Brain microvascular endothelial cell (primary cell): ENCODE measurements around the gene SMYD4.

Source experiments
- DNase-seq: peaks from one replicate; pipeline ENCODE4 v3.0.0-alpha.2; 2020
- H3K27ac ChIP-seq: fragments of 250-450 bp; sonication (Bioruptor Pico); 2 replicates; pipeline ENCODE4 v1.5.1; 2020; ENCODE audit warnings: mild to moderate bottlenecking, moderate library complexity
- H3K27me3 ChIP-seq: fragments of 250-450 bp; sonication (Bioruptor Pico); replicated peaks from 2 replicates; pipeline ENCODE4 v1.5.1; 2020; ENCODE audit warnings: mild to moderate bottlenecking
- H3K36me3 ChIP-seq: fragments of 250-450 bp; sonication (Bioruptor Pico); replicated peaks from 2 replicates; pipeline ENCODE4 v1.5.1; 2020; ENCODE audit warnings: mild to moderate bottlenecking
- H3K4me3 ChIP-seq: 2 replicates; pipeline ENCODE4 v1.5.1; 2011; ENCODE audit warnings: low read depth, mild to moderate bottlenecking, control low read depth, low read length, moderate library complexity
- in situ Hi-C: cut with HindIII; loops from 2 replicates; pipeline ENCODE4 v1.10.0; 2017; ENCODE audit warnings: low sequenced_read_pairs, low pct_ligation_motif_present
- TF ChIP-seq, protein P1 (sequence below): IDR thresholded peaks from 2 replicates; pipeline ENCODE4 v1.5.1; 2011; ENCODE audit warnings: low read depth, mild to moderate bottlenecking, moderate library complexity, low read length, control low read depth, inconsistent platforms; ENCODE audit errors: missing control alignments

Gene SMYD4, protein sequence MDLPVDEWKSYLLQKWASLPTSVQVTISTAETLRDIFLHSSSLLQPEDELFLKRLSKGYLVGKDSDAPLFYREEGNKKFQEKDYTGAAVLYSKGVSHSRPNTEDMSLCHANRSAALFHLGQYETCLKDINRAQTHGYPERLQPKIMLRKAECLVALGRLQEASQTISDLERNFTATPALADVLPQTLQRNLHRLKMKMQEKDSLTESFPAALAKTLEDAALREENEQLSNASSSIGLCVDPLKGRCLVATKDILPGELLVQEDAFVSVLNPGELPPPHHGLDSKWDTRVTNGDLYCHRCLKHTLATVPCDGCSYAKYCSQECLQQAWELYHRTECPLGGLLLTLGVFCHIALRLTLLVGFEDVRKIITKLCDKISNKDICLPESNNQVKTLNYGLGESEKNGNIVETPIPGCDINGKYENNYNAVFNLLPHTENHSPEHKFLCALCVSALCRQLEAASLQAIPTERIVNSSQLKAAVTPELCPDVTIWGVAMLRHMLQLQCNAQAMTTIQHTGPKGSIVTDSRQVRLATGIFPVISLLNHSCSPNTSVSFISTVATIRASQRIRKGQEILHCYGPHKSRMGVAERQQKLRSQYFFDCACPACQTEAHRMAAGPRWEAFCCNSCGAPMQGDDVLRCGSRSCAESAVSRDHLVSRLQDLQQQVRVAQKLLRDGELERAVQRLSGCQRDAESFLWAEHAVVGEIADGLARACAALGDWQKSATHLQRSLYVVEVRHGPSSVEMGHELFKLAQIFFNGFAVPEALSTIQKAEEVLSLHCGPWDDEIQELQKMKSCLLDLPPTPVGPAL

DNA sequence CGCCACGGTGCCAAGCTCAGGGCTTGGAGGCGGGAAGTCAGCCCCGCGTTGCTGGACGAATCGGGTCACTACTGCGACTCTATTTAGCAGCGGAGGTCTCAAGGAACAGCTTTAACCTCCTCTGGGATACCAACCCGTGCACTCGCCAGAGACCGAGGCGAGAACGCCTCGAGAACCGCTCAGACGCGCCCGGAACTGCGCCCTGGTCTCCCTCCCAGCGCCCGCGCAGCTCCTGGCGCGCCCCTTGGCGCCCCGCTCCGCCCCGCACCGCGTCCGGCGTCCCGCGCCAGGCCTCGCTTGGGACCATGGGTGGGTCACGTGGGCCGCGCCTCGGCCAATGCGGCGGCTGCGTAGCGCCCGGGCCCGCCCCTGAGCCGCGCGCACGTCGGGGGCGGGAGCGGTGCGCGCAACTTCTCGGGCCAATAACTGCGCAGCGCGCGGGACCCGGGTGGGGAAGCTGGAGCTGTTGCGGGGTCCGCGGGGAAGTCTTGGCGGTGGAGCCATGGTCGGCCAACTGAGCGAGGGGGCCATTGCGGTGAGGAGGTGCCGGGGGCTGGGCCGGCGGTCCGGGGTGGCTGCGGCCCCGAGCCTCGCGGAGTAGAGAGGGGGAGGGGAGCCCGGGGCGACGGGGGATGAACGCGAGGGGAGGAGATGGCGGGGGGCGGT lies at the start of gene SMYD4, which contains the start of gene RPA1:
TSS of gene SMYD4 (minus strand) at position 311 of the 666 bp plus-strand sequence. CDS start 1,908 bp downstream, outside the sequence.
TSS of gene RPA1 (plus strand) at position 414 of the 666 bp plus-strand sequence. CDS start at position 503, 89 bp downstream.
- in situ Hi-C loops: no loop called here

GRCh38 chr17:1878419-1879121 lies 48.9 kb upstream of the SMYD4 start:
- TF ChIP-seq, protein P1, sequence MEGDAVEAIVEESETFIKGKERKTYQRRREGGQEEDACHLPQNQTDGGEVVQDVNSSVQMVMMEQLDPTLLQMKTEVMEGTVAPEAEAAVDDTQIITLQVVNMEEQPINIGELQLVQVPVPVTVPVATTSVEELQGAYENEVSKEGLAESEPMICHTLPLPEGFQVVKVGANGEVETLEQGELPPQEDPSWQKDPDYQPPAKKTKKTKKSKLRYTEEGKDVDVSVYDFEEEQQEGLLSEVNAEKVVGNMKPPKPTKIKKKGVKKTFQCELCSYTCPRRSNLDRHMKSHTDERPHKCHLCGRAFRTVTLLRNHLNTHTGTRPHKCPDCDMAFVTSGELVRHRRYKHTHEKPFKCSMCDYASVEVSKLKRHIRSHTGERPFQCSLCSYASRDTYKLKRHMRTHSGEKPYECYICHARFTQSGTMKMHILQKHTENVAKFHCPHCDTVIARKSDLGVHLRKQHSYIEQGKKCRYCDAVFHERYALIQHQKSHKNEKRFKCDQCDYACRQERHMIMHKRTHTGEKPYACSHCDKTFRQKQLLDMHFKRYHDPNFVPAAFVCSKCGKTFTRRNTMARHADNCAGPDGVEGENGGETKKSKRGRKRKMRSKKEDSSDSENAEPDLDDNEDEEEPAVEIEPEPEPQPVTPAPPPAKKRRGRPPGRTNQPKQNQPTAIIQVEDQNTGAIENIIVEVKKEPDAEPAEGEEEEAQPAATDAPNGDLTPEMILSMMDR: no peak
- Histone ChIP-seq H3K27me3 (no peaks in the 10 kb centered on the region), H3K36me3 (peaks cover 28% of the 10 kb centered on the region), H3K4me3 (no peak overlapping the region), H3K27ac (no peak overlapping the region)
- no peak for DNase-seq
- in situ Hi-C loops: no loop called here

More for the DNA sequence above, at the start of gene SMYD4, which contains the start of gene RPA1:
- Histone ChIP-seq H3K36me3 (peaks cover 2% of the 10 kb centered on the region), H3K4me3 (peak within 1 kb of the TSS; percentile 80), H3K27me3 (no peaks in the 10 kb centered on the region), H3K27ac (peak within 1 kb of the TSS; percentile 48)
- peak; percentile 65 for DNase-seq
- TF ChIP-seq, protein P1: no peak

GRCh38 chr17:1875597-1875996 lies 45.9 kb upstream of the SMYD4 start:
- no peaks in the 10 kb centered on the region for H3K27me3 ChIP-seq
- H3K4me3 ChIP-seq: no peak overlapping the region
- H3K27ac ChIP-seq: no peak overlapping the region
- in situ Hi-C loops: no loop called here
- DNase-seq: no peak
- TF ChIP-seq, protein P1: no peak
- H3K36me3 ChIP-seq: peaks cover 18% of the 10 kb centered on the region

DNA sequence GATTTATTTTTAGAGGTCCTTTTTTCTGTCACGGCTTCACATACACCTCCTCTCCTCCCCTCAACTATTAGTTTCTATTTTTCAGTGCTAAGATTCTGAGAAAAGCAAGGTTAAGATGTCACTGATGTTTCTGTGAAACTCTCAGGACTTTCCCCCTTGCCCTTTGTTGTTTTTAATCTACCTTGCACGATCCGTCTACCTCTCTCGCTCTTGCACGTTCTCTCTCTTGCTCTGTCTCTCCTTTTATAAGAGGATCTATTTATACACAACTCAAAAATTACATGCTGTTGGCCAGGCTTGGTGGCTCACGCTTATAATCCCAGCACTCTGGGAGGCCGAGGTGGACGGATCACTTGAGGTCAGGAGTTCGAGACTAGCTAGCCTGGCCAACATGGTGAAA lies 43.7 kb upstream of the SMYD4 start:
- Histone ChIP-seq H3K27ac (no peak overlapping the region), H3K4me3 (no peak overlapping the region), H3K36me3 (peaks cover 6% of the 10 kb centered on the region), H3K27me3 (no peaks in the 10 kb centered on the region)
- TF ChIP-seq, protein P1: no peak
- in situ Hi-C loops: no loop called here
- no peak for DNase-seq

- no peak overlapping the region for H3K27ac ChIP-seq
- no peak for DNase-seq
- TF ChIP-seq, protein P1: no peak
- H3K4me3 ChIP-seq: no peak overlapping the region
- no peaks in the 10 kb centered on the region for H3K27me3 ChIP-seq
- H3K36me3 ChIP-seq: peaks cover 6% of the 10 kb centered on the region
- in situ Hi-C loops: no loop called here
These were observed 43.3 kb upstream of the SMYD4 start for GRCh38 chr17:1872976-1873375.
